Measurements from ENCODE around the gene PSMD1.

Gene PSMD1

DNA sequence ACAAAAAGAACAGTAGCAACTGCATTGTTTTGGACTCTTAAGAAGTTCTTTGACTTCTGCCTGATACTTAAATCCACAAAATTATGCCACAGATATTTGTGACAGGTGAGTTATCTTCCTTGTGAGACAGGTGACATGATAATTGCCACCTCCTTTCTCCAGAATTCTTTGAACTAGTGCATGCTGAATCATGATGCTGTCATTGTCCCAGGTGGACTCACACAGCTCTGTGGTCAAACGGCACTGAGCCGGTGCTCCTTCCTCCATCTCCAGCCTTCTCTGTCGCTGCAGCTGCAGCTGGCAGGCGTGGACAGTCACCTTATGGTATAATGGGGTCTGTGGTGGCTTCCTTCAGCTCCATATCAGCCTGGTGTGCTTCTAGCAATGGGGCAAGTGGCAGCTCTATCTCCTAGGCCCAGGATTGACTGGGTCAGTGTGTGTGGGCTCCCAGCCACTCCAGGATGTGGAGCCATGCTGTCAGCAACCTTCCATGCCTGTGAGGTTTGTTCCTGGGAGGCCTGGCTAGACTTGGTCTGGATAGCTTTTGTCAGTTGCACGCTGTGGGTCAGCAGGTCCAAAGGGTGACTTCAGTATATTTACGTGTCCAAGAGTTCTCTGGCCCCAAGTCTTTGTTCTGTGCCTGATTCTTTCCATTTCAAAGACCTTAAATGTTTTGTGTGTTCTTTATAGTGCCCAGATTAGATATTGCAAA lies 157.4 kb downstream of the PSMD1 start:
- no peak overlapping the region for H3K4me3 ChIP-seq (replicated peaks; ENCODE audit: low read depth, low read length)
- no peak for DNase-seq (ENCODE audit: extremely low read depth, low read depth)
- TF ChIP-seq, protein P1, sequence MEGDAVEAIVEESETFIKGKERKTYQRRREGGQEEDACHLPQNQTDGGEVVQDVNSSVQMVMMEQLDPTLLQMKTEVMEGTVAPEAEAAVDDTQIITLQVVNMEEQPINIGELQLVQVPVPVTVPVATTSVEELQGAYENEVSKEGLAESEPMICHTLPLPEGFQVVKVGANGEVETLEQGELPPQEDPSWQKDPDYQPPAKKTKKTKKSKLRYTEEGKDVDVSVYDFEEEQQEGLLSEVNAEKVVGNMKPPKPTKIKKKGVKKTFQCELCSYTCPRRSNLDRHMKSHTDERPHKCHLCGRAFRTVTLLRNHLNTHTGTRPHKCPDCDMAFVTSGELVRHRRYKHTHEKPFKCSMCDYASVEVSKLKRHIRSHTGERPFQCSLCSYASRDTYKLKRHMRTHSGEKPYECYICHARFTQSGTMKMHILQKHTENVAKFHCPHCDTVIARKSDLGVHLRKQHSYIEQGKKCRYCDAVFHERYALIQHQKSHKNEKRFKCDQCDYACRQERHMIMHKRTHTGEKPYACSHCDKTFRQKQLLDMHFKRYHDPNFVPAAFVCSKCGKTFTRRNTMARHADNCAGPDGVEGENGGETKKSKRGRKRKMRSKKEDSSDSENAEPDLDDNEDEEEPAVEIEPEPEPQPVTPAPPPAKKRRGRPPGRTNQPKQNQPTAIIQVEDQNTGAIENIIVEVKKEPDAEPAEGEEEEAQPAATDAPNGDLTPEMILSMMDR (IDR thresholded peaks at IDR 0.05; ENCODE audit: low read depth, low read length, missing control alignments): no peak

DNA sequence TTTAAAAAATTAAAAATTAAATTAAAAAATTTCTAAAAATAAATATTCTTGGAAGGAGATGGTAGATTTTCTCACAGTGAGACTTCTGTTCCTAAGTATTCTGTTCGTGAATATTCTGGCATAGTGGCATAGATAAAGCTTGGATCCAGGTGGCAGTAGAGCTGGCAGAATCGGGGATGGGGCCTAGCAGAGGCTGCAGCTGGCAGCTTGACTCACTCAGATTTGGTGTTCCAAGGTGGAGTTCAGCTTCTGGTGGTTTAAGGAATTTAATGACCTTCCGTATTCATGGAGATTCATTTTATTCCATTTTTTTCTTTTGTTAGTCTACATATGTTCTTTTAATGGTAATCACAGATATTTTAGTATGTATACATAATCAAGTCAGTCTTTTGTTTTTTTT lies 161.7 kb downstream of the PSMD1 start:
- TF ChIP-seq, protein P1 (IDR thresholded peaks at IDR 0.05; ENCODE audit: low read depth, low read length, missing control alignments): no peak
- no peak for DNase-seq (ENCODE audit: extremely low read depth, low read depth)
- H3K4me3 ChIP-seq (replicated peaks; ENCODE audit: low read depth, low read length): no peak overlapping the region

DNA sequence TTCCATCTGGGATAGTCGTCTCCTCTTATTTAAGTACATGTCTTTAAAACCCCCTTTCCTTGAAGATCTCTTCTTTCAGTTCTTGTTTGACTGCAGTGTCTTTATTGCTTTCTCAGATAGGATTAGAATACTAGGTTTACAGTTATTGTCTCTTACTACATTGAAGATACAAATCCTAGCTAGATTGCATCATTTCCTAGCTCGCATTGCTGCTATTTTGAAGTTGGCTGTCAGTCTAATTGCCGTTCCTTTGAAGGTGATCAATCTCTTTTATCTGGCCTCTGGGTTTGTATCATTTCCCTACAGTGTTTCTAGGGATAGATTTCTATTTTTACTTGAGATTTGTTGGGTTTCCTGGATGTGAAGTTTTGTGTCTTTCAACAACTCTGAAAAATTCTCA lies 162.6 kb downstream of the PSMD1 start:
- no peak overlapping the region for H3K4me3 ChIP-seq (replicated peaks; ENCODE audit: low read depth, low read length)
- TF ChIP-seq, protein P1 (IDR thresholded peaks at IDR 0.05; ENCODE audit: low read depth, low read length, missing control alignments): no peak
- no peak for DNase-seq (ENCODE audit: extremely low read depth, low read depth)

DNA sequence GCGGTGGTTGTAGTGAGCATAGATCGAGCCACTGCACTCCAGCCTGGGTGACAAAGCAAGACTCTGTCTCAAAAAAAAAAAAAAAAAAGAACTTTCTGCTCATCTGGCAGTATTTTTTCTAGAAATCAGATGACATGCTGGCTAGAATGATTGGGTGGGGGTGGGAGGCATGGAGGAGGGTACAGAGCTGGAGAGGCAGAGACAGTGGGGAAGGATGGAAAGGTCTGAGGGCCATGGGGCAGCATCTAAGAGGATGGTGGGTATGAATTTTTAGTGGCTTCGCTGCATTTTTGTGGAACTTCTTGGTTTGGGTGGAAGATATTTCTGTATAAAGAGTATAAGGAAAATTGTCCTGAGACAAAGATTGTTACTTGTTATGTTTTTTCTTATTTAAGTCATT lies 165.1 kb downstream of the PSMD1 start:
- TF ChIP-seq, protein P1 (IDR thresholded peaks at IDR 0.05; ENCODE audit: low read depth, low read length, missing control alignments): no peak
- DNase-seq (ENCODE audit: extremely low read depth, low read depth): no peak
- no peak overlapping the region for H3K4me3 ChIP-seq (replicated peaks; ENCODE audit: low read depth, low read length)

Data from HFF-Myc (cell line).